ENCODE measurements around the gene ACD. TPM values are rescaled to one million over a fixed set of nuclear protein-coding genes. Genes with fewer than 3 reads are reported as not detected.

Gene ACD
- total and polyA plus RNA-seq, 2 of the 4 experiments (the other 2 are of a cell fraction): 15.6 to 31.1 TPM

GRCh38 chr16:67653128-67653788 lies 6.8 kb downstream of the ACD start (continued):
- peak; percentile 29; the same call in 1 of the 2 replicates for TF ChIP-seq MAZ (IDR thresholded peaks at IDR 0.05; ENCODE audit: borderline replicate concordance, low read depth, low read length)

- peak overlapping the region; percentile 67 for H2AFZ ChIP-seq (replicated peaks; ENCODE audit: low read length, poor library complexity)
- H2AK5ac ChIP-seq (ENCODE audit: low read depth, low read length): no peak overlapping the region
- H3K9ac ChIP-seq (ENCODE audit: low read depth, low read length): no peak overlapping the region
- no peak overlapping the region for H3K27ac ChIP-seq (ENCODE audit: insufficient read depth, low read length)
- H3K4me3 ChIP-seq (ENCODE audit: insufficient read depth, low read depth, low read length): peak overlapping the region; percentile 51
- no peaks in the 10 kb centered on the region for H3K9me3 ChIP-seq (ENCODE audit: control insufficient read depth, insufficient read depth, low read length)
- no peaks in the 10 kb centered on the region for H3K36me3 ChIP-seq (ENCODE audit: control insufficient read depth, insufficient read depth, low read length)
- dilution Hi-C loops (cut with HindIII; ENCODE audit: low sequenced_read_pairs, unreplicated experiment): no loop called here
- H3K18ac ChIP-seq (ENCODE audit: low read depth, low read length): no peak overlapping the region
- H3K14ac ChIP-seq (replicated peaks; ENCODE audit: low read depth, low read length): no peak overlapping the region
- H2BK5ac ChIP-seq (ENCODE audit: low read depth, low read length, poor library complexity, severe bottlenecking): no peak overlapping the region
- H3K9me1 ChIP-seq (ENCODE audit: insufficient read depth, low read length): peaks cover 3% of the 10 kb centered on the region; the same call in 1 of the 2 replicates
- 1% methylated on average over 25 of the region's 59 CpGs; no CpG with 5 or more reads in 1 of the 2 experiments for WGBS, 2 experiments (ENCODE audit: extremely low coverage in 2 of 2, insufficient read length in 1 of 2)
- H3K23ac ChIP-seq (ENCODE audit: low read depth, low read length): no peak overlapping the region
- no peak for DNase-seq
- ATAC-seq (ENCODE audit: low read depth): peak; percentile 73
- H3K56ac ChIP-seq (ENCODE audit: extremely low read depth, insufficient read depth, low read length): no peak overlapping the region
- no peak overlapping the region for H2BK20ac ChIP-seq (ENCODE audit: low read depth, low read length)
- H2AK9ac ChIP-seq (replicated peaks; ENCODE audit: low read depth, low read length, poor library complexity): peak overlapping the region; percentile 37
- H4K20me1 ChIP-seq (ENCODE audit: insufficient read depth, low read length): peaks cover 9% of the 10 kb centered on the region
- intact Hi-C loops (cut with micrococcal nuclease): no loop called here
- TF ChIP-seq RAD21 (IDR thresholded peaks at IDR 0.05; ENCODE audit: low read length): no peak
- no peak for TF ChIP-seq RFX5 (IDR thresholded peaks at IDR 0.05; ENCODE audit: low read depth, low read length)
- no peak for TF ChIP-seq SMC3 (IDR thresholded peaks at IDR 0.05; ENCODE audit: low read depth, low read length)
- no peak overlapping the region for H4K91ac ChIP-seq (ENCODE audit: insufficient read depth, low read depth, low read length)
- ChIA-PET POLR2A (ENCODE audit: unreplicated experiment) (no interaction called here), CTCF (no interaction called here)
- H2BK120ac ChIP-seq (ENCODE audit: low read depth, low read length): no peak overlapping the region
- BruUV-seq (replicated peaks): no TSS peak
- H3K79me1 ChIP-seq (ENCODE audit: low read depth in 1 of 2, low read length in 2 of 2): no peaks in the 10 kb centered on the region
- in situ Hi-C loops (cut with MboI; ENCODE audit: low sequenced_read_pairs): no loop called here
- H4K5ac ChIP-seq (ENCODE audit: low read depth, low read length): no peak overlapping the region
- H3K4ac ChIP-seq (ENCODE audit: low read depth, low read length): no peak overlapping the region
- H2BK15ac ChIP-seq (ENCODE audit: low read depth, low read length): no peak overlapping the region
- H4K8ac ChIP-seq (ENCODE audit: low read depth in 2 of 2, low read length in 2 of 2): no peak overlapping the region
- peak overlapping the region; percentile 7; the same call in 1 of the 2 replicates for H3K4me2 ChIP-seq (ENCODE audit: low read depth, low read length)
- H3K4me1 ChIP-seq (ENCODE audit: control insufficient read depth, insufficient read depth, low read length): peaks cover 4% of the 10 kb centered on the region; the same call in 1 of the 2 replicates
- peaks cover 47% of the 10 kb centered on the region for H3K27me3 ChIP-seq (ENCODE audit: control insufficient read depth, insufficient read depth, low read length)
Measured at GRCh38 chr16:67652578-67653127, 7.4 kb downstream of the ACD start.

Data from IMR-90 (cell line).